DOHH2 (cell line): ENCODE results near the gene F10.

ENCODE experiments used
- H3F3A ChIP-seq: fragments of 200-600 bp; sonication (generic), shearing (Covaris generic); 2 replicates; pipeline ENCODE4 v1.6.0; 2016; ENCODE audit warnings: antibody characterized with exemption, mild to moderate bottlenecking; ENCODE audit not compliant: control insufficient read depth, insufficient read depth
- H3K27ac ChIP-seq: fragments of 200-600 bp; sonication (generic); 2 replicates; pipeline ENCODE4 v1.5.1; 2014; ENCODE audit warnings: low read depth, mild to moderate bottlenecking, low read length, moderate library complexity
- H3K27me3 ChIP-seq: fragments of 200-600 bp; sonication (generic); 2 replicates; pipeline ENCODE4 v1.6.1; 2014; ENCODE audit warnings: mild to moderate bottlenecking, low read length, mixed read lengths; ENCODE audit not compliant: control insufficient read depth
- H3K36me3 ChIP-seq: fragments of 200-600 bp; sonication (generic); 2 replicates; pipeline ENCODE4 v1.6.1; 2014; ENCODE audit warnings: mild to moderate bottlenecking, low read length, moderate library complexity, mixed read lengths; ENCODE audit not compliant: control insufficient read depth
- H3K4me1 ChIP-seq: fragments of 200-600 bp; sonication (generic); 2 replicates; pipeline ENCODE4 v1.6.1; 2014; ENCODE audit warnings: mild to moderate bottlenecking, low read length, mixed read lengths; ENCODE audit not compliant: control insufficient read depth
- H3K4me2 ChIP-seq: fragments of 200-600 bp; sonication (generic); 2 replicates; pipeline ENCODE4 v1.6.0; 2014; ENCODE audit warnings: mild to moderate bottlenecking, low read length, moderate library complexity
- H3K4me3 ChIP-seq: fragments of 200-600 bp; sonication (generic); 2 replicates; pipeline ENCODE4 v1.5.1; 2014; ENCODE audit warnings: mild to moderate bottlenecking, low read length, mixed read lengths
- H3K79me2 ChIP-seq: fragments of 200-600 bp; sonication (generic); 2 replicates; pipeline ENCODE4 v1.6.1; 2014; ENCODE audit warnings: mild to moderate bottlenecking, low read length, mixed read lengths; ENCODE audit not compliant: control insufficient read depth
- H3K9me2 ChIP-seq: fragments of 200-600 bp; sonication (generic); replicated peaks from 2 replicates; pipeline ENCODE4 v1.6.1; 2014; ENCODE audit warnings: mild to moderate bottlenecking, low read length, mixed read lengths; ENCODE audit not compliant: control insufficient read depth
- H3K9me3 ChIP-seq: fragments of 200-600 bp; sonication (generic); 2 replicates; pipeline ENCODE4 v1.6.1; 2014; ENCODE audit warnings: antibody characterized with exemption, low read length, mixed read lengths; ENCODE audit not compliant: control insufficient read depth, insufficient read depth
- H4K20me1 ChIP-seq: fragments of 200-600 bp; sonication (generic); 2 replicates; pipeline ENCODE4 v1.6.0; 2014; ENCODE audit warnings: low read depth, mild to moderate bottlenecking, antibody characterized with exemption, low read length, moderate library complexity; ENCODE audit not compliant: control insufficient read depth, insufficient read depth
- CTCF ChIP-seq: fragments of 200-600 bp; sonication (generic); IDR thresholded peaks from one replicate; pipeline ENCODE4 v1.5.1; 2014; ENCODE audit warnings: antibody characterized with exemption, mild to moderate bottlenecking, low read depth, low read length; ENCODE audit not compliant: poor library complexity, severe bottlenecking
- EZH2phosphoT487 ChIP-seq: fragments of 200-600 bp; sonication (generic); IDR thresholded peaks from 2 replicates; pipeline ENCODE4 v1.6.1; 2017; ENCODE audit warnings: borderline replicate concordance, mild to moderate bottlenecking, antibody characterized with exemption, low read length, moderate library complexity, mixed read lengths

Gene F10

GRCh38 chr13:113169277-113170272 lies 47.0 kb downstream of the F10 start:
- H3K79me2 ChIP-seq, result no peaks in the 10 kb centered on the region
- no peaks in the 10 kb centered on the region for H3K9me3 ChIP-seq
- no peaks in the 10 kb centered on the region for H3K4me1 ChIP-seq
- TF ChIP-seq CTCF, result no peak
- TF ChIP-seq EZH2phosphoT487, result no peak
- H3K9me2 ChIP-seq, result no peaks in the 10 kb centered on the region
- no peaks in the 10 kb centered on the region for H4K20me1 ChIP-seq
- H3K4me3 ChIP-seq, result no peak overlapping the region
- H3K27me3 ChIP-seq, result no peaks in the 10 kb centered on the region
- peaks cover 8% of the 10 kb centered on the region for H3F3A ChIP-seq
- no peak overlapping the region for H3K27ac ChIP-seq
- H3K4me2 ChIP-seq, result no peak overlapping the region
- peaks cover 32% of the 10 kb centered on the region for H3K36me3 ChIP-seq

- Histone ChIP-seq H3K27me3 (no peaks in the 10 kb centered on the region), H3K9me2 (no peaks in the 10 kb centered on the region), H3F3A (0 out of 2 replicates have a peak, but pooled peaks cover 4% of the 10 kb centered on the region), H3K79me2 (no peaks in the 10 kb centered on the region), H3K9me3 (no peaks in the 10 kb centered on the region), H3K4me1 (no peaks in the 10 kb centered on the region), H3K27ac (no peak overlapping the region), H4K20me1 (no peaks in the 10 kb centered on the region), H3K4me2 (no peak overlapping the region), H3K4me3 (no peak overlapping the region), H3K36me3 (peaks cover 41% of the 10 kb centered on the region)
- TF ChIP-seq CTCF (no peak), EZH2phosphoT487 (no peak)
Observed at GRCh38 chr13:113170511-113170910, 47.9 kb downstream of the F10 start.

- Histone ChIP-seq H3K36me3 (peaks cover 51% of the 10 kb centered on the region), H4K20me1 (no peaks in the 10 kb centered on the region), H3K27ac (no peak overlapping the region), H3K4me3 (no peak overlapping the region), H3K27me3 (no peaks in the 10 kb centered on the region), H3K9me2 (no peaks in the 10 kb centered on the region), H3K79me2 (no peaks in the 10 kb centered on the region), H3F3A (no peaks in the 10 kb centered on the region), H3K4me2 (no peak overlapping the region), H3K9me3 (no peaks in the 10 kb centered on the region), H3K4me1 (no peaks in the 10 kb centered on the region)
- TF ChIP-seq CTCF (no peak), EZH2phosphoT487 (no peak)
Observed at GRCh38 chr13:113171250-113172125, 48.9 kb downstream of the F10 start.
